Stimulated activated CD4-positive, alpha-beta T cell treated with anti-CD3 and anti-CD28 coated beads, Interleukin-4, amount 100 ng/mL, for 48 hours (primary cell): ENCODE data around the gene RABL3.
"Not testable (repeated sequence)": the region's sequence is repeated elsewhere in the genome, so short reads cannot be mapped to it uniquely, and the experiment has no call there.

Experiments
- DNase-seq, 2 donors: peaks; one replicate each; pipeline ENCODE4 v3.0.0-alpha.2; 2020; ENCODE audit warnings: low read depth in 2 of 2

The RABL3 gene, protein sequence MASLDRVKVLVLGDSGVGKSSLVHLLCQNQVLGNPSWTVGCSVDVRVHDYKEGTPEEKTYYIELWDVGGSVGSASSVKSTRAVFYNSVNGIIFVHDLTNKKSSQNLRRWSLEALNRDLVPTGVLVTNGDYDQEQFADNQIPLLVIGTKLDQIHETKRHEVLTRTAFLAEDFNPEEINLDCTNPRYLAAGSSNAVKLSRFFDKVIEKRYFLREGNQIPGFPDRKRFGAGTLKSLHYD

DNA sequence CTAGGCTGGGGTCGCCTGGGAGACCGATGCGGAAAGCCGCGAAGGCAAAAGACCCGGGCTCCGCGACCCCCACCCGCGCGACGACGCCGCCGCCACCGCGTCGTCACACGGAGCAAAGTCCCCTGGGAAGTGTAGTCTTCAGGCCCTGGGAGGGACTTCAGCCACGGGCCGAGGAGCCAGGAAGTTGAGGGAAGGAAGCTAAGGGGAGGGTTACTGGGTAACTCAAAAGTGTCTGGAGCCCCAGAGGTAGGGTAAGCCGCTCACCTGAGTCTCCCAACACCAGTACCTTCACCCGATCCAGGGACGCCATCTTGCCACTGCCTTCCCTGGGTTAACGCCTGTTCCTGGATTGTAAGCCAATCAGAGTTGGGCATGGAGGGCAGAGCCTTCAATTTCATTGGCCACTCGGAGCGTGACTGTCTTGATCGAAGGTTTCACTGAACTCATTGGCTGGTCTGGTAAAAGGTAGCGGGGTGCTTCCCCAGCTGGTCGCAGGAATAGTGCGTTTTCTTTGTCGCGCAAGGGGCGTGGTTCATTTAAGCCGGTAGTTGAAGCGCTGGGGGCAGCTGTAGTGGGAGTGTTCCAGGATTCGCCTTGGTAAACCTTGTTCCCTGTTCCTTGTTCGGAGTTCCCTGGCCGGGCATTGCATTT, at the start of gene RABL3, which contains the start of gene GTF2E1:
Gene RABL3, minus strand, starts transcription at position 319 of the 651 bp plus-strand sequence. Its CDS starts 9 bp downstream, at position 310.
Gene GTF2E1, plus strand, starts transcription at position 547 of the 651 bp plus-strand sequence. CDS start 7,809 bp downstream, outside the sequence.
- peak; percentile 90 to 93 for DNase-seq

DNA sequence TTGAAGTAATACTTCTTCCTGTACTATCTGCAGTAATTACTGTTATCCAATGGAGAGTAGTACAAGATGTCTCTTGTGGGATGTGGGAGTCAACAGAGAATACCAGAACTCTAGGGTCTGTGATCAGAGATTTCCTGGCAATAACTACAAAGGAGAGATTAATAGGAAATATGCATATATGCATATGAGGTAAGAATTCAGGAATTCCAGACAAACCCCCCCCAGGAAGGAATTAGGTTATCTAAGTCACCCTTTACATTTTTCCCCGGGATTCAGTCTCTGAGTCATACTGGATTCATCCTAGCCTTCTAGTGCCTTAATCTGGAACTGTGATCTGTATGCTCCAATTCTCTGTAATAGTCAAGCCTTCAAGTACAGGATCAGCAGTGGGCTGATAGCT, 49.6 kb upstream of the RABL3 start:
- no peak for DNase-seq

DNA sequence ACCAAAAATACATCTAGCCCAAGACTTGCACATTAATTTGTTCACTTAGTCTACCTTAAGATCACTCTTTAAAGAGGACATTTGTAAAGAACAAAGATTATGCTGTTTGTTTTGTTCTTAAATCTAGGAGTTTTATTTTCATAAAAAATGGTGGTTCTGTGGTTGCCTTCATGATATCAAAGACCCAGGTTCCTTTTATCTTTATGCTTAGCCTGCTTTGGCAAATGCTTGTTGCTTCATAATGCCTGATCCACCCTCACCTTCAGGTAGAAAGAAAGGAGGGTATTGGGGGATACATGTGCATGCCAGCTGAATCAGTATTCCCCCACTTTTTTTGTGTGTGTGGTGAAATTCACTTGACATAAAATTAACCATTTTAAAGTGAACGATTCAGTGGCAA, 48.7 kb upstream of the RABL3 start:
- no peak for DNase-seq

DNA sequence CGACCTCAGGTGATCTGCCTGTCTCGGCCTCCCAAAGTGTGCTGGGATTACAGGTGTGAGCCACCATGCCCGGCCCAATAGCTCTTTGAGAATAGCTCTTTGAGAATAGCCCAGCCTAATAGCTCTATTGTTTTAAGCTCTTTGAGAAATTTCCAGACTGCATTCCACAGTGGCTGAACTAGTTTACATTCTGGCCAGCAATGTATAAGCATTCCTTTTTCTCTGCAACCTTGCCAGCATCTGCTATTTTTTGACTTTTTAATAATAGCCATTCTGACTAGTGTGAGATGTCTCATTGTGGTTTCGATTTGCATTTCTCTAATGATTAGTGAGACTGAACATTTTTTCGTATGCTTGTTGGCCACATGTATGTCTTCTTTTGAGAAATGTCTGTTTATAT, 43.5 kb upstream of the RABL3 start:
- DNase-seq: not testable (repeated sequence)

DNA sequence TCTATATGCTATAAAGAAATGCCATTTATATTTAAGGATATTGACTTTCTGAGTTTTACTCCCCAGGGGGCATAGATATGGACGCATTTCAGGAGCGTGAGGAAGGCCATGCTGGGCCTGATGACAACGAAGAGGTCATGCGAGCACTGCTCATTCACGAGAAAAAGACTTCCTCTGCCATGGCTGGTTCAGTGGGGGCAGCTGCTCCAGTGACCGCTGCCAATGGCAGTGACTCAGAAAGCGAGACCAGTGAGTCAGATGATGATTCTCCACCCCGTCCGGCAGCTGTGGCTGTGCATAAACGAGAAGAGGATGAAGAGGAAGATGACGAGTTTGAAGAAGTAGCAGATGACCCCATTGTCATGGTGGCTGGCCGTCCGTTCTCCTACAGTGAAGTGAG, 38.7 kb upstream of the RABL3 start:
- DNase-seq: no peak

DNA sequence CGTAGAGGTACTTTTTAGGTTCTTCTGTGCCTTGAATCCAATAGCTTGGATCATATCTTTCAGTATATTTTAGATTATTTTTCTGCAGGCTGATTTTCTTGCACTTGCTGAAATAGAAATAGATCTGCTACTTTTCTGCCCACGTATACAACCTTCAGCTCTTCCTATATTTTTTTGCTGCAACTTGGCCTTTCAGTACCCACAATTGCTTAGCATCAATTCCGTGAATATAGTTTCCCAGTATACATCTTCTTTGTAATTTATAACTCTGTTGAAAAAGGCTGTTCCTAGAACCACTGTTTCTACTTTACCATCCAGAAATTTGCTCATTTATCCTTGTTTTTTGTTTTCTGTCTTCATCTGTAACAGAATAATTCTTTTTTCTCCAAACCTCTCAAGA, 36.5 kb upstream of the RABL3 start:
- DNase-seq: no peak

DNA sequence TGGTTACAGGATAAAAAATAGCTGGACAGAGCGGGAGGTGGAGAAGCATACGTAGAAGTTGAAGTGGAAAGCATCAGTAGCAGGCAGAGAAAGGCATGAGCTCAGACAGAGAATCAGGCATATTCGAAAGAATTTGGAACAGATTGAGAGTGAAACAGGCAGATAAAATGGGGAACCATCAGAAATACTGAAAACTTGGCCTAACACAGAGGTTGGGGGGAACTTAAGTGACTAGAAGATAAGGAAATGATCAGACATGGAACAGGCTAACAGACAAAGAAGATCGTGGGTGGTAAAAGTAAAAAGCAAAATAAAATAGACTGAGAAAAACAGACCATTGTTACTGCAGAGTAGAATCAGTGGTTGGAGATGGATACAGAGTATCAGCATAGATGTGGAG, 33.1 kb upstream of the RABL3 start:
- no peak for DNase-seq

DNA sequence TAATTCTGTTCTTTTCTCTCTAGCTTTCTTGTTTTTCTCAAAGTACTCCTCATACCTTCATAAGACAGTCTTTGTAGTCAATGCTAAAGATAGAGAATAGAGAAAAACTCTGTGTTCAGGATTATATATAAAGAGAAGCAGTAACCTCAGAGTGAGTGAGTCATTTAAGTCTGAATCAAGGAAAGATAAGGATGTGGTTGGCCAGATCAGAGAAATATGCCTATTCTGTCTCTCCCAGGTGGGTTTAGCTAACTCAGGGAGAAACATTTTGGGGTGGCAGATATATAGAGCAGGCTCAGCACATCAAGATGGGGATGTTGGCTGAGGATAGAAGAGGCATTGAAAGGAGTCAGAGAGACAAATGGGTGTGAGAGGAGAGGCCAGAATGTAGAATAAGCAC, 31.6 kb upstream of the RABL3 start:
- DNase-seq: no peak

DNA sequence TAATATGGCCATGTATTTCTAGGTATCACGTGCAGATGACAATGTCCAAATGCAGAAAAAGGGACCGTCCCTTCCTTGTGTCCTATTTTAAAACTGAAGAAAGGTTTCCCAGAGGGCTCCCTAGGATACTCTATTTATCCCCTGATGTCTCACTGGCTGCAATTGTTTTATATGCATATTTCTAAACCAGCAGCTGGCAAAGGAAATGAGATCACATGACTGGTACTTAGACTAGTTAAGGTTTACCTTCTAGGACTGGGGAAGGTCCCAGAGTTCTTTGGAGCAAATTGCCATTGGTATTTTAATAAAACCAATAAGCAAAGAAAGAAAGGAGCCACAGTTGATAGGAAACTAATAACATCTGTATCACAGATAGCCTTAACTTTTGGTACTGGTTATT, 29.8 kb upstream of the RABL3 start:
- no peak for DNase-seq

DNA sequence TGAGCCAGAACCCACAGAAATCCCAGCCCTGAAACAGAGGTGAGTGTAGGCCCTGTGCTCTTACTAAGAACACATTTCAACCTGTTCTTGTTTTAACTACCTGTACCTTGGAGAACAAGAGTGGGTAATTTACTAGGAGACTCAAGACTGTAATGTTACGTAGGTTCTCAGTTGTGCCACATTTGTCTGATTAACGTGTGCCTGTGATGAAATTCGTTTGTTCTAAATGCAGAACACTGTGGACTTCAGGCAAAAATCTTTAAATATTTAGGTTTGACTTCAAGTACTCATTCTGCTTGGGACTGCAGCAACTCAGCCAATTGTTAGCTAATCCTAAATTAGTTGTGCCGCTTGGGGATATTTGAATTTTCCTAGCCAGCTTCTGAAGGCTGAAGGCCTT, 28.6 kb upstream of the RABL3 start:
- no peak for DNase-seq

DNA sequence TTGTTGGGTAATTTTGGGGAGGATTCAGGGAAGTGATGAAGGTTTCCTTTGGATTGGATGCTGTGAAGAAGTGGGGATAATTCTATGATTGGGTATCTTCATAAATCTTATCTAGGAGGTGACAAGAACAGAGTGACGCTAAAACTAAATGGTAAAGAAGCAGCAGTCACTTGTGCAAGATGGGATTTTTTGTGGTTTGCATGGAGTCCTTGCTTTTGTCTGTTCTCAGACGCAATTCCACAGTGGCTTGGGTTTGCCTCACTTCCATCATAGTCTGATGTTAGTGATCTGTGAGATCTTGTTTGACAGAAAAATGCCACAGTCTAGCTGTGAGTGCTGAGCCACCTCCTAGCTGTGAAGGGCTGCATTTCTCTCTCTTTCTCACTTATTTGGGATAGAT, 27.1 kb upstream of the RABL3 start:
- no peak for DNase-seq

DNA sequence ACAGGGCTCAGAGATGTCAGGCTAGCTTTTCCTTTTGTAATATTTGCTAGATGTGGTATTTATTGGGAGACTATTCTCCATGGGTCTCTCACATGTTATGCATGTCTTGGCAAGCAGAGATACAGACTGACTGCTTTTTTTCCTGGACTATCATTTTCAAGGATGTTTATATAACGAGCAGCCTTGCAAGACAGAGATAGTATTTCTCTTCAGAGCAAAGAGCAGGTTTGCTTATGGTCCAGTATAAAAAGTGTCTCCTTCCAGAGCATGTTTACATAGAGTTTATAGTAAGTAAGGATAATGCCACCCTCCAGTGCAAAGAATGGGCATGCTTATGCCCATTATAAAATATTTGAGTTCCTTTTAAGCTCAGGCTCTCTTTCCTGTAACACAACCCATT, 24.8 kb upstream of the RABL3 start:
- DNase-seq: no peak

DNA sequence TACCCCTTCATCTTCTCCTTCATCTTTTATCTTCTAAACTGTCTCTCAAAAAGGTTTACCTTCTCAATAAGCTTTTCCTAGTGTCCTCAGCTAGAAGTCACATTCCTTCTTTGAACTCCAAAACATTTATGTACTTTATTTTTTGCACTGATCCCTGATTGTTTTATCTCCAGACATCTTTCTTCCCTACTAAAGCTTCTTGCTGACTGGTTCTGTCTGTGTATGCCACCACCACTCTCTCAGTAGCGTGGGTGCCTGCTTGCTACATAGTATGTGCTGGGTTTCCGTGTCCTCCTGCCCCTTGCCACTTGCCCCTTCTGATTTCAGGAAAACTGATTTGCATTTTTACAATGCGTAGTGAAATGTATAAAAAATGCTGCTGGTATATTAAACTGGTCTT, 24.3 kb upstream of the RABL3 start:
- no peak for DNase-seq

DNA sequence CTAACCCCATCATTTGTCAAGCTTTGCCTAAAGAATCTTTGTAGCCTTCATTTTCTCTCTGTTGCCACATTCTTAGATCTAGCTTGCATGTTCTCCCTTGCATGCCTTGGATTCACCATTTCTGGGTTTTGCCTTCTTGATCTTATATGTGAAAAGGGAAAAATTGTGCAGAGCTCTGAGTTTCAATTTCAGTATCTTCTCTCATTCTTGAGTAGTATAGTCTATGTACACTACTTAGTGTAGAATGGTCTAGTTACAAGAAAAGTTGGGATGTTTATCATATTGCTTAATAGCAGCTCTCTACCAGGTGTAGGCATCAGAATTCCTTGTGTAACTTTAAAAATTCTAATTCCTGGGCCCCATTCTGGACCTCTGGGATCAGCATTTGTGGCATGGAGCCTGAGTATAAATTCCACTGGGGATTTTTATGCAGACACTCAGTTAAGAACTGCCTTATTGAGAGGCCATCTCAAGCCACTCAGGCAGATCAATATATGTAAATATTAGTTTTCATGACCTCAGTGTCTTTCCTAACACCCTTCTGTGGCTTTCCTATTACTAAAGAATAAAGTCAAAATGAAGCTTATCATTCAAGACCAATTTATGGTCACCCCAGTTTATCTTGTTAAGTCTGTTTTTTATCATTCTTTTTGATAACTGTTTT, 23.6 kb upstream of the RABL3 start:
- DNase-seq: no peak

DNA sequence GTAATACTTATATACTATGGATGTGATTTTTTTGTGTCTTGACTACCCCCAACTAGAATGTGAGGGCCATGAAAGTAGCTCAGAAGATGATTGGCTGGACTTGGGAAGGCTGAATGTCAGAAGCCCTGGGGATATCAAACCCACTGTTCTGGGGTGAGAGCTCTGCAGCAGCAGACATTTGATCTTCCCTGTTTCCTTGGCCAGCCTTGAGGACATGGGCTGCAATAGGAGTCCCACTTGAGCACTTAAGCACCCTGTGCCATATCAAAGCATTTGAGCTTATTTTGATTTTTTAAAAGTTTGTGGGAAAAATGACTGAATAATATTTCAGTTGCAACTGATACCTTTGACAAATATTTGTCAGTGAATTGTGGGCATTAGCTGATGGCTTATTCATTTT, 21.9 kb upstream of the RABL3 start:
- DNase-seq: no peak

DNA sequence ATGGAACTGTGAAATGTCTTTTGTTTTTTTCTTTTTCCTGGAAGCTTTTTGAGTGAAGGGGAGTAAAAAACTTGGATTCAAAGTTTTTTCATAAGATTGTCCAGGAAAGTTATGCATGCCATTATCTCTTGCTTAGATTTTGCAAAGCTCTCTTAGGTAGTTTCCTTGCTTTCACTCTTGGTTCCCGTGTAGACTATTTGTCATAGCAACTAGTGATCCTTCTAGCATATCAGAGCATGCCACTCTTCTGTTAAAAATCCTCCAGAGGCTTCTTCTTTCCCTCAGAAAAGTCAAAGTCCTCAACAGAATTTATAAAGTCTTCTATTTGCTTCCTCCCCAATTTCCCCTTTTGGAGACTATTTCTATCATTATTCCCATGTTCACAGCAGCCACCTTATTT, 21.3 kb upstream of the RABL3 start:
- DNase-seq: no peak

DNA sequence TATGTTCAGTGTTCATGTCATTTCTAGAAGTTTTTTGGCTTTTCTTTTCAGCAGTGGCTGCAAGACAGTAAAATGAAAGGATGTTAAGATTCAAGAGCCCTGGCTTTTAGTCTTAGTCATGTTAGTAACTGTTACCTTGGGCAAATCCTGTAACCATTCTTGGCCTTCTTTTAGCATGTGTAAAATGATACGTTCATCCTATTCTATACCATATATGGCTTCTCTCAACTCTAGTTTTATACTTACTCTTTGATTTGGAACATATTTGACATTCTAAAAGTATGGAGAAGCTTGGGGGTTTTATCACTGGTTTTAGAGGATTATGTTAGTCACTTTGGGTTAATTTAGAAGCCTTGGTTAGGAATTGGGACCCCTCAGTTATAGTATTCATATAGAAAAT, 20.3 kb upstream of the RABL3 start:
- no peak for DNase-seq

DNA sequence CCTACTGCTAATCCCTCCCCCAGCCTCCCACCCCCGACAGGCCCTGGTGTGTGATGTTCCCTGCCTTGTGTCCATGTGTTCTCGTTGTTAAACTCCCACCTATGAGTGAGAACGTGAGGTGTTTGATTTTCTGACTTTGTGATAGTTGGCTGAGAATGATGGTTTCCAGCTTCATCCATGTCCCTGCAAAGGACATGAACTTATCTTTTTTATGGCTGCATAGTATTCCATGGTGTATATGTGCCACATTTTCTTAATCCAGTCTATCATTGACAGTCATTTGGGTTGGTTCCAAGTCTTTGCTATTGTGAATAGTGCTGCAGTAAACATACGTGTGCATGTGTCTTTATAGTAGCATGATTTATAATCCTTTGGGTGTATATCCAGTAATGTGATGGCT, 16.2 kb upstream of the RABL3 start:
- not testable (repeated sequence) for DNase-seq

DNA sequence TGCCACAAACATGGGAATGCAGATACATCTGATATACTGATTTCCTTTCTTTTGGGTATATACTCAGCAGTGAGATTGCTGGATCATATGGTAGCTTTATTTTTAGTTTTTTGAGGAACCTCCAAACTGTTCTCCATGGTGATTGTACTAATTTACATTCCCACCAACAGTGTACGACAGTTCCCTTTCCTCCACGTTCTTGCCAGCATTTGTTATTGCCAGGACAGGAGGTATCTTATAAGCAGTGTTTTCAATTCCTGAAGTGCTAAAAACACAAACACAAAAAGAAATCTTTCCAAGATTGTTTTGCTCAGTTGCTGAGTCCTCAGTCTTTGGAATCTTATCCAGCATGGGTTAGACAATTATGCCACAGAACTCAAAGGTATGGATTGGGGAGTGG, 13.7 kb upstream of the RABL3 start:
- DNase-seq: no peak

DNA sequence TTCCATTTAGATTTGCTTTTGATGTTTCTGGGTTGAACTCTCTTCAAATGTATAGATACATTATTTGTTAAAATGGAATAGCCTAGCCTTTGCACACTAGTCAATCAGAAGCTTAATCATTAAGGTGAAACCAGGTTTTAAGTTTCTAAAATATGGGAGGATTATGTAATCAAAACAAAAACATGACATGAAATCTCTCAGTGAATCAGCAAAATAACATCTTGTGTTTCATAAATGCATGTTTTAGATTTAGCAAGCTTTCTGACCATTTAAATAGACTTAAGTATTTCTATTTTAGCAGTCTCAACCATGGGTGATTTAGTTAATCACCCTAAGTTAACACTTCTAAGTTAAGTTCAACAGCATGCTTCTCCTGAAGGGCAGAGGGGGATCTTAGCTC, 11.5 kb upstream of the RABL3 start:
- DNase-seq: no peak

DNA sequence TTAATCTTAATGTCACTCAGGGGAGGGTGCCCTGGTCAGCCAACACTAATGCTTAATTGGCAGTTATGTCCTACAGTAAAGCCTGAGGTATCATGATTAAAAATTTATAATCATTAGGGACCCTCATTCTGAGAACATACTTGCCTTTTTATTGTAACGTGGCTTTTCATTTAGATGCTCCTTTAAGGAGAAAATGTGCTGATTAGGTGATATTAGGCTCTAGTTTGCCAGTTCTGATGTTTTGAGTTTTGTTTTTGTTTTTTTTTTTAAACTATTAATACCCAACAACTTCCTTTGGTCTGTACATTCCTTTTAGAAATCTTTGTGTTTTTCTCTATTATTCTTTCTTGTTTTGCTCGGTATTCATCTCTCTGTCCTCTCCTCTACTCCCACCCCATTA, 10.5 kb upstream of the RABL3 start:
- no peak for DNase-seq

DNA sequence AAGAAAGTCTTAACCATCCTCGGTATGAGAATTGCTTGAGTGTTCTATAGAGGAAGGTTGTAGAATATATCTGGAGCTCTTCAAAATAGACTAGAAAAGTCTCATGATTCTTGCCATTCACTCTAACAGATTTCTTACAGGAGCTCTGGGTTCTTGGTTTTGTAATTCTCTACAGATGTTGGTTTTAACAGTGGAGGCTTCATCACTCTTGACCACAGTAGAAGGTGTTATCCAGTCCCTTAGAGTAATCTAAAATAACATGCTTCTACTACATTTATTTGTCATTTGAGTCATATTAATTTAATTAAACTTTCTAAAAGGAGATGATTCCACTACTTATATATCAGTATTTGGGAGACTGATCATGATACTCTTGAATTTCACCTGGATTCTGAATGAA, 9.9 kb upstream of the RABL3 start:
- DNase-seq: no peak

DNA sequence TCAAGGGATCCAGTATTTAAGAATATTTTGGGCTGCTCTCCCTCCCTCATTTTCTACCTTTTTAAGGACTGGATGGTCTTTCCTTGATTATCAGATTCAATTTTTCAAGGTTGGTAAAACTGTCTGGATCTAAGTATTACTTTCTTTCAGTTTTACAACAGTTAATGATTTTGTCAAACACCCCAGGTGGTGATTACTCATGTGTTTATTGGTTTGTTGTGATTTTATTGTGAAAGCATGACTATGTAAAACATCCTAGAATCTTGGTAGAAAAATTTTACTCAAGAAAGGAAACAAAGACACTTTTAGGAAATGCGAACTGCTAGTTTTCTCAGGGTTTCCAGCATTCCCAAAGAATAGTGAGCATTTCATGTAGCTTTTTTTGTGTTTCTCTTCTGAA, 7.5 kb upstream of the RABL3 start:
- no peak for DNase-seq
